Measurements from ENCODE around the gene CD40LG.

DNA sequence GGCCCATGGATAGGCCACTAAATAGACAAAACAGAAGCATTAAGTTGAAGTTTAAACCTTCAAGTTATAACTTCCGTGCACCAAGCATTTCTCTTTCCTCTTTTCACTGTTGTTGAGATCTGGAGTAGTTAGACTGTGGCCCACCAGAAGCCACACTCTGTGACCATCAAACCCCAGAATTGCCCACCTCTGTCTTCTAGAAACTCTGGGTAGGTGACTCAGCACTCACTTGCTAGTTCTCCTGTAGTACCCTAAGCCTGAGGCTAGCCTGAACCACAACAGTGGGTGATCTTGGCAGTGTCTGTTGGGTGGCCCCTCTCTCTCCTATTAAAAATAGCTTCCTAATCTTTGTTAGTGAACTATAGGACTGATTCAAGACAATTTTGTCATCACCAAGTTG is 24.6 kb upstream of the CD40LG start:
- TF ChIP-seq CTCF (IDR thresholded peaks at IDR 0.05) (no peak), EZH2phosphoT487 (IDR thresholded peaks at IDR 0.05) (no peak)
